ENCODE measurements around the gene XIRP2. TPM values are rescaled to one million over a fixed set of nuclear protein-coding genes. Genes with fewer than 3 reads are reported as not detected.

XIRP2 gene
- total RNA-seq, 2 experiments from 2014 or later = not detected

DNA sequence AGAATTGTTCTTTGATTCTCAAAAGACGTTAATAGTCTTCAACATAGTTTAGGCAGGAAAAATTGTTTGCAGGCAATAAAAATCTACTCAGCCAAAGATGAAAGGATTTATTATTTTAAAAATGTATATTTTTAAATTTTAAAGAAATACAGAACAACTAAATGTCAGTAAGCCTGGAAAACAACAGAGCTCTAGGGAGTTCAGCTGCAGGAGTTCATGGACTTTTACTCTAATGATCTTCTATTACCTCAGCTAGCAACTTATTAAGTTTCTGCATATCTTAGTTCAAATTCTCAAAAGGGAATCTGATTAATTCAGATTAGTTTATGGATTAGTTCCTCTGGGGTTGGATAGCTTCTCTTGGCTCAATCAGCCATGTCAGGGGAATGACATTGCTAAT is 17.9 kb upstream of the XIRP2 start:
- ATAC-seq (ENCODE audit: poor library complexity) = no peak
- Mint-ChIP-seq H3K9me3 (no peaks in the 10 kb centered on the region), H3K27ac (no peak overlapping the region), H3K4me3 (no peak overlapping the region), H3K27me3 (no peaks in the 10 kb centered on the region), H3K36me3 (ENCODE audit: low read depth) (no peaks in the 10 kb centered on the region), H3K4me1 (ENCODE audit: low read depth) (no peaks in the 10 kb centered on the region)
- no peak overlapping the region for H3K4me3 ChIP-seq (ENCODE audit: low read length)
- no peak for DNase-seq
- no peaks in the 10 kb centered on the region for H3K36me3 ChIP-seq (ENCODE audit: insufficient read depth, low read length)
- H3K27me3 ChIP-seq (ENCODE audit: control insufficient read depth in 1 of 2, insufficient read depth in 2 of 2, low read length in 2 of 2) = no peaks in the 10 kb centered on the region
- no peaks in the 10 kb centered on the region for H3K4me1 ChIP-seq (ENCODE audit: insufficient read depth, low read length)
- POLR2A ChIA-PET = no interaction called here
- intact Hi-C loops (cut with DNase I, micrococcal nuclease) = loop anchor here in 1 of 2 experiments (10.0 kb wide), 1 partner anchor 586 kb away; no protein-coding TSS in a partner anchor
- CTCF ChIA-PET = no interaction called here
- H3K27ac ChIP-seq (ENCODE audit: low read depth in 1 of 2, low read length in 2 of 2) = no peak overlapping the region
- H3K9me3 ChIP-seq (ENCODE audit: control insufficient read depth in 1 of 2, insufficient read depth in 1 of 2, low read length in 2 of 2) = no peaks in the 10 kb centered on the region
- TF ChIP-seq, protein P1, sequence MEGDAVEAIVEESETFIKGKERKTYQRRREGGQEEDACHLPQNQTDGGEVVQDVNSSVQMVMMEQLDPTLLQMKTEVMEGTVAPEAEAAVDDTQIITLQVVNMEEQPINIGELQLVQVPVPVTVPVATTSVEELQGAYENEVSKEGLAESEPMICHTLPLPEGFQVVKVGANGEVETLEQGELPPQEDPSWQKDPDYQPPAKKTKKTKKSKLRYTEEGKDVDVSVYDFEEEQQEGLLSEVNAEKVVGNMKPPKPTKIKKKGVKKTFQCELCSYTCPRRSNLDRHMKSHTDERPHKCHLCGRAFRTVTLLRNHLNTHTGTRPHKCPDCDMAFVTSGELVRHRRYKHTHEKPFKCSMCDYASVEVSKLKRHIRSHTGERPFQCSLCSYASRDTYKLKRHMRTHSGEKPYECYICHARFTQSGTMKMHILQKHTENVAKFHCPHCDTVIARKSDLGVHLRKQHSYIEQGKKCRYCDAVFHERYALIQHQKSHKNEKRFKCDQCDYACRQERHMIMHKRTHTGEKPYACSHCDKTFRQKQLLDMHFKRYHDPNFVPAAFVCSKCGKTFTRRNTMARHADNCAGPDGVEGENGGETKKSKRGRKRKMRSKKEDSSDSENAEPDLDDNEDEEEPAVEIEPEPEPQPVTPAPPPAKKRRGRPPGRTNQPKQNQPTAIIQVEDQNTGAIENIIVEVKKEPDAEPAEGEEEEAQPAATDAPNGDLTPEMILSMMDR (IDR thresholded peaks at IDR 0.05) = no peak

DNA sequence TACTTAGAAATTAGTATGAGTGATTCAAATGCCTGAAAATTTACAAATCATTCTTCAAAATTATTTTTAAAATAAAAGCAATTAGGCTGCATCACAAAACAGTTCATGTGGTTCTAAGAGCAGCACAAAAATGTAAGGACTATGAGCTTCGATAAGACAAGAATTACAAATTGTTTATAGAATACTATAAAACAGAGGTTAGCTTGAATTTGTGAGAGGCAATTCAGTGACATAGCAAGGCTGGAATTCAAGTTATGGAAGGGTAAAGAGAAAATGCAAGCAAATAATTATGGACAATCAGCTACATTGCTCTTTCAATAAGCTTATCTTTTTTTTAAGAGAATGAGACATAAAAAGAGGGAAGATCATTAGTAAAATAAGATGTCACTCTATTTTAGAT is 7.1 kb upstream of the XIRP2 start:
- POLR2A ChIA-PET = no interaction called here
- H3K27ac ChIP-seq (ENCODE audit: low read depth in 1 of 2, low read length in 2 of 2) = no peak overlapping the region
- DNase-seq (no peak), ATAC-seq (ENCODE audit: poor library complexity) (no peak)
- H3K27me3 ChIP-seq (ENCODE audit: control insufficient read depth in 1 of 2, insufficient read depth in 2 of 2, low read length in 2 of 2) = no peaks in the 10 kb centered on the region
- TF ChIP-seq, protein P1 (IDR thresholded peaks at IDR 0.05) = no peak
- no peaks in the 10 kb centered on the region for H3K9me3 ChIP-seq (ENCODE audit: control insufficient read depth in 1 of 2, insufficient read depth in 1 of 2, low read length in 2 of 2)
- intact Hi-C loops (cut with DNase I, micrococcal nuclease) = no loop called here
- Mint-ChIP-seq H3K27ac (no peak overlapping the region), H3K9me3 (no peaks in the 10 kb centered on the region), H3K4me1 (ENCODE audit: low read depth) (no peaks in the 10 kb centered on the region), H3K36me3 (ENCODE audit: low read depth) (no peaks in the 10 kb centered on the region), H3K4me3 (no peak overlapping the region), H3K27me3 (no peaks in the 10 kb centered on the region)
- H3K36me3 ChIP-seq (ENCODE audit: insufficient read depth, low read length) = no peaks in the 10 kb centered on the region
- H3K4me3 ChIP-seq (ENCODE audit: low read length) = no peak overlapping the region
- no peaks in the 10 kb centered on the region for H3K4me1 ChIP-seq (ENCODE audit: insufficient read depth, low read length)
- CTCF ChIA-PET = no interaction called here

DNA sequence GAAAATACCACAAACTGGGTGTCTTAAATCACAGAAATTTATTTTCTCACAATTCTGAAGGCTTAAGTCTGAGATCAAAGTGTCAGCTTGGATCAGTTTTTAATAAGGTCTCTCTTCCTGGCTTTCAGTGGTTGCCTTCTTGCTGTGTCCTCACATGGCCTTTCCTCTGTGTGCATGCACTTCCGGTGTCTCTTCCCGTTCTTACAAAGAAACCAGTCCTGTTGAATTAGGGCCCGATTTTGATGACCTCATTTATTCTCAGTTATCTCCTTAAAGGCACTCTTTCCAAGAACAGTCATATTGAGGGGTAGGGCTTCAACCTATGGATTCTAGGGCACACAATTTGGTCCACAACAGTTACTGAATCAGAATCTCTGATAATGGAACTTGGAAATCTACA is 5.4 kb upstream of the XIRP2 start:
- ChIA-PET POLR2A (no interaction called here), CTCF (no interaction called here)
- Histone ChIP-seq H3K36me3 (ENCODE audit: insufficient read depth, low read length) (no peaks in the 10 kb centered on the region), H3K4me1 (ENCODE audit: insufficient read depth, low read length) (no peaks in the 10 kb centered on the region), H3K27me3 (ENCODE audit: control insufficient read depth in 1 of 2, insufficient read depth in 2 of 2, low read length in 2 of 2) (no peaks in the 10 kb centered on the region), H3K27ac (ENCODE audit: low read depth in 1 of 2, low read length in 2 of 2) (no peak overlapping the region), H3K9me3 (ENCODE audit: control insufficient read depth in 1 of 2, insufficient read depth in 1 of 2, low read length in 2 of 2) (no peaks in the 10 kb centered on the region), H3K4me3 (ENCODE audit: low read length) (no peak overlapping the region)
- Mint-ChIP-seq H3K9me3 (no peaks in the 10 kb centered on the region), H3K4me3 (no peak overlapping the region), H3K36me3 (ENCODE audit: low read depth) (no peaks in the 10 kb centered on the region), H3K27ac (no peak overlapping the region), H3K27me3 (no peaks in the 10 kb centered on the region), H3K4me1 (ENCODE audit: low read depth) (no peaks in the 10 kb centered on the region)
- DNase-seq (no peak), ATAC-seq (ENCODE audit: poor library complexity) (no peak)
- intact Hi-C loops (cut with DNase I, micrococcal nuclease) = no loop called here
- TF ChIP-seq, protein P1 (IDR thresholded peaks at IDR 0.05) = no peak

All from CD4-positive, alpha-beta T cell (primary cell).